ENCODE data around the gene PTH2. TPM values are rescaled to one million over a fixed set of nuclear protein-coding genes. Genes with fewer than 3 reads are reported as not detected.

Gene PTH2
- total and polyA plus RNA-seq, 2 of the 8 experiments (the other 6 are each of a cell fraction or from before 2014, with no cell fraction given), result not detected

DNA sequence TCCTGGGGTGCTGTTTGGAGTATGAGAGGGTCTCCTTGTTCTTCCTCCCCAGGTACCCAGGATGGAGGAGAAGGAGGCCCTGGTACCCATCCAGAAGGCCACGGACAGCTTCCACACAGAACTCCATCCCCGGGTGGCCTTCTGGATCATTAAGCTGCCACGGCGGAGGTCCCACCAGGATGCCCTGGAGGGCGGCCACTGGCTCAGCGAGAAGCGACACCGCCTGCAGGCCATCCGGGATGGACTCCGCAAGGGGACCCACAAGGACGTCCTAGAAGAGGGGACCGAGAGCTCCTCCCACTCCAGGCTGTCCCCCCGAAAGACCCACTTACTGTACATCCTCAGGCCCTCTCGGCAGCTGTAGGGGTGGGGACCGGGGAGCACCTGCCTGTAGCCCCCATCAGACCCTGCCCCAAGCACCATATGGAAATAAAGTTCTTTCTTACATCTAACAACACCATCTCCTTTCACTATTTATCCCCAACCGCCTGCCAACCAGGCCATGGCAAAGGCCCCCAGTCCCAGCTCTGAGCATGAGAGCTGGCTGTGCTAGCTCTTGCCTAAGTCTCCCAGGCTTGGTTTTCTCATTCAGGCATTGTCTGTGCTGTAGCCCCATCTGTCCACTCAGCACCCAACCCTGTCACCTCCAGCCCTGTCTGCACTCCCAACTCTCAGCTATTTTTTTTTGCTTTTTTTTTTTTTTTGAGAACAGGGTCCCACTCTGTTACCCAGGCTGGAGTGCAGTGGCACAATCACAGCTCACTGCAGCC is 48.4 kb downstream of the PTH2 start:
- no peak overlapping the region for H3K18ac ChIP-seq (ENCODE audit: extremely low read depth, low read length)
- H4K5ac ChIP-seq (ENCODE audit: insufficient read length, low read depth, low read length), result no peak overlapping the region
- no peak overlapping the region for H3K14ac ChIP-seq (ENCODE audit: insufficient read length)
- H3K9me3 ChIP-seq (ENCODE audit: insufficient read depth in 2 of 2, low read depth in 1 of 2, low read length in 1 of 2), result 0 out of 4 replicates have a peak, but pooled peaks cover 0 to 7% of the 10 kb centered on the region in 2 experiments
- H3K4me1 ChIP-seq (replicated peaks in 1 of 4; ENCODE audit: control insufficient read depth in 3 of 4, insufficient read depth in 4 of 4, low read length in 3 of 4), result no peaks in the 10 kb centered on the region
- no peaks in the 10 kb centered on the region for H3K23me2 ChIP-seq (ENCODE audit: low read depth, low read length)
- no peak overlapping the region for H2BK120ac ChIP-seq (replicated peaks; ENCODE audit: low read depth, low read length)
- no peak overlapping the region for H3K4ac ChIP-seq (replicated peaks; ENCODE audit: insufficient read length, low read depth, low read length)
- H2BK20ac ChIP-seq (ENCODE audit: low read length), result no peak overlapping the region
- no peak overlapping the region for H2BK15ac ChIP-seq (ENCODE audit: low read length)
- WGBS, 2 experiments (ENCODE audit: extremely low coverage in 1 of 2, insufficient coverage in 1 of 2, insufficient read length in 1 of 2, insufficient replicate concordance in 2 of 2, low coverage in 1 of 2, low lambda C conversion rate in 2 of 2, missing lambda C conversion rate in 1 of 2), result 81% methylated on average over 12 of the region's 16 CpGs; no CpG with 5 or more reads in 1 of the 2 experiments
- no peaks in the 10 kb centered on the region for H4K20me1 ChIP-seq (replicated peaks in 1 of 2; ENCODE audit: control insufficient read depth in 1 of 2, insufficient read depth in 2 of 2, low read length in 2 of 2)
- ChIA-PET POLR2A (ENCODE audit: partially characterized antibody) (interaction anchor here (0.7 to 1.6 kb wide), 5 partner anchors 8 to 61 kb away, joined by 3 read pairs; no protein-coding TSS in a partner anchor), CTCF (ENCODE audit: partially characterized antibody) (interaction anchor here (0.6 to 4.0 kb wide), 9 partner anchors 16 to 73 kb away, joined by 3 to 25 read pairs (median 3); no protein-coding TSS in a partner anchor)
- H4K91ac ChIP-seq (replicated peaks; ENCODE audit: insufficient read length, low read length), result no peak overlapping the region
- DNase-seq (ENCODE audit: low read depth in 1 of 2, low spot score in 2 of 2) (no peak), FAIRE-seq (no peak)
- no peak overlapping the region for H3K23ac ChIP-seq (ENCODE audit: insufficient read length)
- H3K79me1 ChIP-seq (ENCODE audit: low read depth, low read length), result no peaks in the 10 kb centered on the region
- no peak overlapping the region for H2BK12ac ChIP-seq (ENCODE audit: low read depth, low read length)
- no peak overlapping the region for H4K8ac ChIP-seq (ENCODE audit: extremely low read depth, insufficient read depth, low read length)
- no peak overlapping the region for H3K9ac ChIP-seq (replicated peaks in 1 of 4; ENCODE audit: extremely low read depth in 1 of 4, low read depth in 3 of 4, low read length in 3 of 4)
- H3K4me2 ChIP-seq (ENCODE audit: insufficient read depth in 1 of 2, low read depth in 2 of 2, low read length in 2 of 2), result no peak overlapping the region
- H3K4me3 ChIP-seq (ENCODE audit: extremely low read depth in 1 of 4, insufficient read depth in 2 of 4, low read depth in 3 of 4, low read length in 4 of 4), result no peak overlapping the region
- no peak overlapping the region for H3K27ac ChIP-seq (ENCODE audit: low read depth, low read length)
- H3K56ac ChIP-seq (replicated peaks; ENCODE audit: insufficient read length, low read depth, low read length), result no peak overlapping the region
- H3K27me3 ChIP-seq (replicated peaks in 1 of 4; ENCODE audit: control insufficient read depth in 3 of 4, extremely low read depth in 1 of 4, insufficient read depth in 3 of 4, low read length in 3 of 4), result no peaks in the 10 kb centered on the region; a peak in 1 of 7 replicates
- H2BK5ac ChIP-seq (ENCODE audit: low read depth, low read length), result no peak overlapping the region
- no peak overlapping the region for H2AK5ac ChIP-seq (ENCODE audit: low read depth, low read length)
- no peaks in the 10 kb centered on the region for H3K36me3 ChIP-seq (ENCODE audit: control insufficient read depth in 2 of 4, insufficient read depth in 4 of 4, low read length in 3 of 4)
- no peak overlapping the region for H2AFZ ChIP-seq (ENCODE audit: low read length)
- no peaks in the 10 kb centered on the region for H3K79me2 ChIP-seq (ENCODE audit: control insufficient read depth in 1 of 2, insufficient read depth in 2 of 2, low read length in 2 of 2)
- TF ChIP-seq FOSL1 (IDR thresholded peaks at IDR 0.05; ENCODE audit: insufficient read depth, low read depth, low read length), result no peak
- no peak for TF ChIP-seq PHF8 (conservative IDR thresholded peaks at IDR 0.05; ENCODE audit: low read depth, low read length)
- no peak for TF ChIP-seq RXRA (IDR thresholded peaks at IDR 0.05; ENCODE audit: insufficient read depth, low read depth, low read length)
- no peak for TF ChIP-seq TCF12 (IDR thresholded peaks at IDR 0.05; ENCODE audit: low read depth, low read length)
- no peak for TF ChIP-seq TBP (IDR thresholded peaks at IDR 0.05; ENCODE audit: low read depth, low read length)
- no peak for TF ChIP-seq SIN3A (conservative IDR thresholded peaks at IDR 0.05 in 1 of 2, IDR thresholded peaks at IDR 0.05 in 1 of 2; ENCODE audit: low read depth in 1 of 2, low read length in 2 of 2)
- TF ChIP-seq CTCF (IDR thresholded peaks at IDR 0.05; ENCODE audit: control extremely low read depth in 1 of 3, insufficient read depth in 1 of 3, low read depth in 1 of 3, low read length in 3 of 3), result no peak
- TF ChIP-seq KDM4A (IDR thresholded peaks at IDR 0.05; ENCODE audit: low read depth, low read length, severe bottlenecking), result no peak
- TF ChIP-seq JUND (IDR thresholded peaks at IDR 0.05; ENCODE audit: low read length), result no peak
